HepG2 (cell line): ENCODE measurements around the gene ETV6. TPM values are rescaled to one million over a fixed set of nuclear protein-coding genes. Genes with fewer than 3 reads are reported as not detected.

Source experiments
- ATAC-seq: fragments of 200-7000 bp; cut with Tn5 transposase; 3 replicates; pipeline ENCODE4 v1.9.1; 2020; ENCODE audit warnings: mild to moderate bottlenecking, moderate library complexity
- BruUV-seq: library from RNA; stranded (reverse); fragments of 400-500 nt; replicated peaks from 2 replicates; lab custom pipeline; 2021; lab: Mats Ljungman, UMichigan
- CTCF ChIA-PET: fragments of 300-600 bp; formaldehyde crosslinking; extraction: SDS; loops from one replicate; lab custom pipeline; 2021; ENCODE audit warnings: low total read pairs, inconsistent platforms, low intra/inter-chr PET ratio; lab: Yijun Ruan, JAX
- POLR2A ChIA-PET: fragments of 350-600 bp; sonication (Branson Sonifier 250); formaldehyde crosslinking; loops from one replicate; lab custom pipeline; 2020; ENCODE audit warnings: antibody characterized with exemption, inconsistent platforms; lab: Yijun Ruan, JAX
- DNase-seq: peaks from one replicate; pipeline ENCODE4 v3.0.0-alpha.2; 2015; ENCODE audit warnings: low spot score
- FAIRE-seq: peaks from 3 replicates; lab custom pipeline; 2011; peaks lifted over from hg19 to GRCh38; lab: Jason Lieb, UNC
- H2AFZ ChIP-seq: one replicate; pipeline ENCODE4 v1.6.1; 2011; ENCODE audit warnings: low read length, inconsistent platforms
- H3K27ac ChIP-seq: fragments of 300-600 bp; 3 replicates; pipeline ENCODE4 v1.8.0; 2011; ENCODE audit warnings: mixed run types, mild to moderate bottlenecking, mixed read lengths, low read length, inconsistent platforms; ENCODE audit not compliant: insufficient read depth; ENCODE audit errors: extremely low read length
- H3K27me3 ChIP-seq, 2 experiments: fragments of 200-600 bp in 1 of 2; 2 replicates in 1 of 2; 3 replicates in 1 of 2; pipeline versions ENCODE4 v1.6.0 to v1.8.0; 2011; ENCODE audit warnings: low read length in 2 of 2, mild to moderate bottlenecking in 2 of 2, moderate library complexity in 2 of 2, inconsistent platforms in 1 of 2; ENCODE audit not compliant: insufficient read depth in 2 of 2, control insufficient read depth in 1 of 2
- H3K36me3 ChIP-seq, 2 experiments: fragments of 200-600 bp in 1 of 2; replicated peaks in 1 of 2; 2 replicates in 1 of 2; 3 replicates in 1 of 2; pipeline versions ENCODE4 v1.5.1 to v1.8.0; 2011; ENCODE audit warnings: low read length in 2 of 2, inconsistent platforms in 1 of 2; ENCODE audit not compliant: insufficient read depth in 2 of 2, control insufficient read depth in 1 of 2
- H3K4me1 ChIP-seq: 2 replicates; pipeline ENCODE4 v1.5.1; 2012; ENCODE audit warnings: low read length, inconsistent platforms; ENCODE audit not compliant: insufficient read depth
- H3K4me2 ChIP-seq: 2 replicates; pipeline ENCODE4 v1.6.0; 2011; ENCODE audit warnings: low read depth, low read length, inconsistent platforms
- H3K4me3 ChIP-seq, 3 experiments: fragments of 200-600 bp in 1 of 3; sonication (generic), shearing (Covaris generic) in 1 of 3; replicated peaks in 1 of 3; 2 replicates each; pipeline ENCODE4 v1.5.1; 2011 to 2016; ENCODE audit warnings: low read length in 3 of 3, inconsistent platforms in 2 of 3, low read depth in 2 of 3, mild to moderate bottlenecking in 2 of 3, control low read depth in 1 of 3, mixed read lengths in 1 of 3; ENCODE audit not compliant: insufficient read depth in 1 of 3
- H3K79me2 ChIP-seq: one replicate; pipeline ENCODE4 v1.6.1; 2011; ENCODE audit warnings: low read length, inconsistent platforms; ENCODE audit not compliant: insufficient read depth
- H3K9ac ChIP-seq: 2 replicates; pipeline ENCODE4 v1.6.0; 2011; ENCODE audit warnings: mild to moderate bottlenecking, low read depth, low read length, inconsistent platforms; ENCODE audit not compliant: insufficient read depth
- H3K9me3 ChIP-seq: 2 replicates; pipeline ENCODE4 v1.5.1; 2012; ENCODE audit warnings: mild to moderate bottlenecking, low read length
- H4K20me1 ChIP-seq: 2 replicates; pipeline ENCODE4 v1.6.0; 2011; ENCODE audit warnings: inconsistent platforms, mild to moderate bottlenecking, low read length, moderate library complexity; ENCODE audit not compliant: insufficient read depth
- ARNTL ChIP-seq: sonication (generic); formaldehyde crosslinking; IDR thresholded peaks from 2 replicates; pipeline ENCODE4 v1.4.0; 2020; ENCODE audit warnings: mild to moderate bottlenecking, missing genetic modification reagents
- BRCA1 ChIP-seq: sonication (generic); formaldehyde crosslinking; IDR thresholded peaks from 2 replicates; pipeline ENCODE4 v1.4.0; 2020; ENCODE audit warnings: missing genetic modification reagents
- FOXP1 ChIP-seq, 2 experiments: fragments of 450-650 bp in 1 of 2; IDR thresholded peaks; 2 replicates each; pipeline ENCODE4 v1.6.1; 2017 to 2018; ENCODE audit warnings: antibody characterized with exemption in 1 of 2
- HOXA3 ChIP-seq: sonication (generic); formaldehyde crosslinking; IDR thresholded peaks from 2 replicates; pipeline ENCODE4 v1.5.0; 2020; ENCODE audit warnings: missing genetic modification reagents
- KLF9 ChIP-seq: IDR thresholded peaks from 2 replicates; pipeline ENCODE4 v1.6.1; 2016; ENCODE audit warnings: low read depth
- MEIS1 ChIP-seq: sonication (generic); formaldehyde crosslinking; IDR thresholded peaks from 2 replicates; pipeline ENCODE4 v1.9.0; 2021; ENCODE audit warnings: mild to moderate bottlenecking, missing genetic modification reagents, moderate library complexity, borderline replicate concordance
- NFE2L2 ChIP-seq: fragments of 150-350 bp; IDR thresholded peaks from 2 replicates; pipeline ENCODE4 v1.6.1; 2014; ENCODE audit warnings: low read length
- NR0B2 ChIP-seq: sonication (generic); formaldehyde crosslinking; IDR thresholded peaks from 2 replicates; pipeline ENCODE4 v1.4.0; 2020; ENCODE audit warnings: mild to moderate bottlenecking, missing genetic modification reagents
- SP2 ChIP-seq: sonication (generic); formaldehyde crosslinking; IDR thresholded peaks from 2 replicates; pipeline ENCODE4 v1.5.1; 2020; ENCODE audit warnings: mild to moderate bottlenecking, missing genetic modification reagents
- YEATS2 ChIP-seq: sonication (generic); formaldehyde crosslinking; IDR thresholded peaks from 2 replicates; pipeline ENCODE4 v1.4.0; 2020; ENCODE audit warnings: missing genetic modification reagents, borderline replicate concordance
- ZBTB2 ChIP-seq: sonication (generic); formaldehyde crosslinking; IDR thresholded peaks from 2 replicates; pipeline ENCODE4 v1.8.0; 2022; ENCODE audit warnings: low read depth, missing genetic modification reagents
- ZBTB20 ChIP-seq: sonication (generic); formaldehyde crosslinking; IDR thresholded peaks from 2 replicates; pipeline ENCODE4 v1.8.1; 2023; ENCODE audit warnings: missing genetic modification reagents, low read depth, mild to moderate bottlenecking, borderline replicate concordance
- ZBTB8A ChIP-seq: sonication (generic); formaldehyde crosslinking; IDR thresholded peaks from 2 replicates; pipeline ENCODE4 v1.4.0; 2020; ENCODE audit warnings: mild to moderate bottlenecking, low read depth, missing genetic modification reagents, borderline replicate concordance
- ZNF75D ChIP-seq: sonication (generic); formaldehyde crosslinking; IDR thresholded peaks from 2 replicates; pipeline ENCODE4 v1.8.1; 2023; ENCODE audit warnings: missing genetic modification reagents, mild to moderate bottlenecking, borderline replicate concordance
- ZNF766 ChIP-seq: sonication (generic); formaldehyde crosslinking; IDR thresholded peaks from 2 replicates; pipeline ENCODE4 v1.5.0; 2020; ENCODE audit warnings: missing genetic modification reagents, borderline replicate concordance
- WGBS: methylation state at CpG from one replicate; pipeline ENCODE4 v1.1.6; 2017; ENCODE audit warnings: low lambda C conversion rate; 5-methylcytosine and 5-hydroxymethylcytosine counted together
- in situ Hi-C: cut with HindIII; loops from 2 replicates; pipeline ENCODE4 v1.10.0; 2017; ENCODE audit warnings: low pct_unique_long_range_greater_than_20kb; ENCODE audit not compliant: extremely low pct_ligation_motif_present
- intact Hi-C: fragments of 100-400 bp; cut with micrococcal nuclease; formaldehyde crosslinking; loops from one replicate; pipeline ENCODE4 v1.10.0; 2022; ENCODE audit not compliant: unreplicated experiment
- polyA plus RNA-seq, 8 experiments: library from polyadenylated mRNA; depleted of rRNA in 3 of 8; stranded (reverse) in 7 of 8; unstranded in 1 of 8; fragments of >200 nt; fragmentation: Illumina TruSeq in 4 of 8; extraction: Trizol in 4 of 8; gene quantifications; 2 replicates each; pipeline versions ENCODE4 v1.2.1 to v1.2.3, GENCODE V29; 2011 to 2016; ENCODE audit warnings: low read depth in 4 of 8, missing spikeins in 1 of 8, mixed read lengths in 1 of 8; ENCODE audit not compliant: insufficient read depth in 1 of 8
- total RNA-seq, 5 experiments: library from RNA; depleted of rRNA; stranded (reverse); fragments of >200 nt; fragmentation: Illumina TruSeq; extraction: Trizol; gene quantifications; 2 replicates each; pipeline ENCODE4 v1.2.3, GENCODE V29; 2016; ENCODE audit warnings: low read depth in 1 of 5
- TF ChIP-seq, protein P1 (sequence below): sonication (generic); formaldehyde crosslinking; IDR thresholded peaks from 2 replicates; pipeline ENCODE4 v1.5.0; 2020; ENCODE audit warnings: mild to moderate bottlenecking, low read depth, missing genetic modification reagents, borderline replicate concordance

Gene ETV6
- total and polyA plus RNA-seq, 2 of the 13 experiments (the other 11 are each of a cell fraction or from before 2014, with no cell fraction given): 2.2 to 3.0 TPM

- no peak overlapping the region for H3K4me2 ChIP-seq
- in situ Hi-C loops: no loop called here
- no peak overlapping the region for H3K9ac ChIP-seq
- H4K20me1 ChIP-seq: no peaks in the 10 kb centered on the region
- no TSS peak for BruUV-seq
- H3K9me3 ChIP-seq: no peaks in the 10 kb centered on the region
- no peaks in the 10 kb centered on the region for H3K27me3 ChIP-seq
- POLR2A ChIA-PET: no interaction called here
- intact Hi-C loops: no loop called here
- FAIRE-seq: no peak
- H3K79me2 ChIP-seq: no peaks in the 10 kb centered on the region
- TF ChIP-seq NFE2L2 (no peak), ZBTB2 (CRISPR knock-in tag) (no peak), KLF9 (no peak), ARNTL (CRISPR knock-in tag) (no peak), ZNF766 (CRISPR knock-in tag) (no peak), FOXP1 (IDR thresholded peaks at IDR 0.05) (no peak), FOXP1 (CRISPR knock-in tag; IDR thresholded peaks at IDR 0.05) (no peak), BRCA1 (CRISPR knock-in tag) (no peak), ZBTB20 (CRISPR knock-in tag) (no peak), HOXA3 (CRISPR knock-in tag) (no peak), ZNF75D (CRISPR knock-in tag) (no peak), YEATS2 (CRISPR knock-in tag) (no peak), SP2 (CRISPR knock-in tag) (no peak), MEIS1 (CRISPR knock-in tag) (no peak), NR0B2 (CRISPR knock-in tag) (no peak), ZBTB8A (no peak)
- TF ChIP-seq, protein P1, sequence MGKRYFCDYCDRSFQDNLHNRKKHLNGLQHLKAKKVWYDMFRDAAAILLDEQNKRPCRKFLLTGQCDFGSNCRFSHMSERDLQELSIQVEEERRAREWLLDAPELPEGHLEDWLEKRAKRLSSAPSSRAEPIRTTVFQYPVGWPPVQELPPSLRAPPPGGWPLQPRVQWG (CRISPR knock-in tag): no peak
- CTCF ChIA-PET: no interaction called here
- WGBS: 100% methylated on average over 4 of the region's 4 CpGs
- no peak overlapping the region for H2AFZ ChIP-seq
- H3K4me3 ChIP-seq: no peak overlapping the region
- no peak overlapping the region for H3K27ac ChIP-seq
- DNase-seq: no peak
- ATAC-seq: no peak
- H3K4me1 ChIP-seq: peaks cover 51% of the 10 kb centered on the region
- H3K36me3 ChIP-seq: no peaks in the 10 kb centered on the region
These were observed 63.7 kb downstream of the ETV6 start for GRCh38 chr12:11713202-11713601.
